SK-N-MC (cell line): Measurements from ENCODE around the gene ANKRD13B.

Source experiments
- EZH2 ChIP-seq: fragments of 200-600 bp; sonication (generic); IDR thresholded peaks from one replicate; pipeline ENCODE4 v1.6.1; 2017; ENCODE audit warnings: antibody characterized with exemption
- FOXP2 ChIP-seq: optimal IDR thresholded peaks from 2 replicates; pipeline ENCODE3; 2011; ENCODE audit warnings: mild to moderate bottlenecking, moderate library complexity; ENCODE audit not compliant: insufficient read depth; ENCODE audit errors: extremely low read length, control extremely low read depth
- POLR2AphosphoS5 ChIP-seq: IDR thresholded peaks from 2 replicates; pipeline ENCODE4 v1.6.1; 2012; ENCODE audit warnings: mild to moderate bottlenecking, low read depth, low read length, borderline replicate concordance

DNA sequence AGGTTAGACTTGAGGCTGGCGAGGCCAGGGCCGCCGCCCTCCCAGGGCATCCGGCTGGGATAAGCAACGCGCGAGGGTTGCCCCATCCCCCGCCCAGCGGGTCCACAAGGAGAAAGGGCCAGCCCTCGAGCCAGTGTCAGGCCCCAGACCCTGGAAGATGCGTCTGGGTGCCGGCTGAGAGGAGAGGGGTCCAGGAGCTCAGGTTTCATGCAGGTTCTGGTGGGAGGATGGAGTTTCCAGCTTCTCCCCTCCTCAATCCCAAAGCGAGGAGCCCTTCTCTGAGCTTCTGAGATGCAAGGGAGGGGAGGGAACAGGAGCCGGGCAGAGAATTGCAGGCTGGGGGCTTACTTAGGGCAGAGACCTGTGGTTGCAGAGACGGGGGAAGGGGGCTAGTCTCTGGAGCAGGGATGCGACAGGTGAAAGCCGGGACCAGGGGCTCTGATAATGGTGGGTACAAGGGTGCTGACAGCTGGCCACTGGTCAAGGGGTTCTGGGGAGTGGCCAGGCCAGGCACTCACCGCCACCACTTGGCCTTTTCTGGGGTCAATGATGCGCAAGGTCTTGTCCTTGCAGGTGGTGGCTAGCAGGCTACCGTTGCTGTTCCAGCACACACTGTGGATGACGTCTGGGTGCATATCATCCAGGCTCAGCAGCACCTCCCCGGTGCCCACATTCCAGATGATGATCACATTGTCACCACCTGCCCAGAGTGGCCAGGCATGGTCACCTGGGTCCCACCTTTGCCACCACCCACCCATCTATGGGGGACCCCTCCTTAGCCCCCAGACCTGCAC is 25.5 kb downstream of the ANKRD13B start:
- TF ChIP-seq POLR2AphosphoS5 = no peak
- TF ChIP-seq EZH2 = no peak
- no peak for TF ChIP-seq FOXP2
